ENCODE data around the gene TXNRD1.
A peak's percentile ranks its signal among the peaks of the same experiment; 100 is the strongest.
"Not testable (repeated sequence)": the region's sequence is repeated elsewhere in the genome, so short reads cannot be mapped to it uniquely, and the experiment has no call there.

Gene TXNRD1

GRCh38 chr12:104215638-104216297 lies at the start of gene TXNRD1:
Gene TXNRD1, plus strand, starts transcription at chr12:104215779. Its CDS starts 24 bp downstream, at chr12:104215803.
- peaks cover 9% of the 10 kb centered on the region for H3K27me3 Mint-ChIP-seq
- peak; percentile 91 for ATAC-seq (replicated peaks; ENCODE audit: extremely low read depth, poor library complexity, severe bottlenecking)
- H3K27ac Mint-ChIP-seq (ENCODE audit: low read depth), result peak within 1 kb of the TSS; percentile 9
- peaks cover 3% of the 10 kb centered on the region for H3K36me3 Mint-ChIP-seq (ENCODE audit: insufficient read depth)
- DNase-seq (ENCODE audit: low spot score in 2 of 2), result peak; percentile 71 to 75
- peaks cover 12% of the 10 kb centered on the region for H3K4me1 Mint-ChIP-seq
- H3K9me3 Mint-ChIP-seq, result no peaks in the 10 kb centered on the region
- H3K4me3 Mint-ChIP-seq, result peak within 1 kb of the TSS; percentile 76

GRCh38 chr12:104165801-104166200 lies 49.8 kb upstream of the TXNRD1 start:
- ATAC-seq (replicated peaks; ENCODE audit: extremely low read depth, poor library complexity, severe bottlenecking), result no peak
- H3K4me3 Mint-ChIP-seq, result no peak overlapping the region

GRCh38 chr12:104166465-104166864 lies 49.1 kb upstream of the TXNRD1 start:
- Mint-ChIP-seq H3K27ac (ENCODE audit: low read depth) (no peak overlapping the region), H3K36me3 (ENCODE audit: insufficient read depth) (no peaks in the 10 kb centered on the region), H3K4me1 (no peaks in the 10 kb centered on the region), H3K9me3 (no peaks in the 10 kb centered on the region), H3K27me3 (peaks cover 10% of the 10 kb centered on the region), H3K4me3 (no peak overlapping the region)
- ATAC-seq (replicated peaks; ENCODE audit: extremely low read depth, poor library complexity, severe bottlenecking) (no peak), DNase-seq (ENCODE audit: low spot score in 2 of 2) (no peak)

More at GRCh38 chr12:104165801-104166200, 49.8 kb upstream of the TXNRD1 start:
- Mint-ChIP-seq H3K4me1 (no peaks in the 10 kb centered on the region), H3K36me3 (ENCODE audit: insufficient read depth) (no peaks in the 10 kb centered on the region), H3K9me3 (no peaks in the 10 kb centered on the region), H3K27me3 (peaks cover 10% of the 10 kb centered on the region), H3K27ac (ENCODE audit: low read depth) (no peak overlapping the region)
- DNase-seq (ENCODE audit: low spot score in 2 of 2), result no peak

GRCh38 chr12:104167519-104168458 lies 47.8 kb upstream of the TXNRD1 start:
- Mint-ChIP-seq H3K36me3 (ENCODE audit: insufficient read depth) (no peaks in the 10 kb centered on the region), H3K4me1 (no peaks in the 10 kb centered on the region), H3K9me3 (no peaks in the 10 kb centered on the region), H3K27me3 (no peaks in the 10 kb centered on the region), H3K4me3 (no peak overlapping the region), H3K27ac (ENCODE audit: low read depth) (no peak overlapping the region)
- no peak for DNase-seq (ENCODE audit: low spot score in 2 of 2)
- ATAC-seq (replicated peaks; ENCODE audit: extremely low read depth, poor library complexity, severe bottlenecking), result no peak

GRCh38 chr12:104168596-104168995 lies 47.0 kb upstream of the TXNRD1 start:
- H3K9me3 Mint-ChIP-seq, result no peaks in the 10 kb centered on the region
- no peak overlapping the region for H3K27ac Mint-ChIP-seq (ENCODE audit: low read depth)
- no peak for DNase-seq (ENCODE audit: low spot score in 2 of 2)
- H3K27me3 Mint-ChIP-seq, result no peaks in the 10 kb centered on the region
- no peaks in the 10 kb centered on the region for H3K4me1 Mint-ChIP-seq
- ATAC-seq (replicated peaks; ENCODE audit: extremely low read depth, poor library complexity, severe bottlenecking), result no peak
- no peak overlapping the region for H3K4me3 Mint-ChIP-seq
- no peaks in the 10 kb centered on the region for H3K36me3 Mint-ChIP-seq (ENCODE audit: insufficient read depth)

GRCh38 chr12:104171785-104172569 lies 43.6 kb upstream of the TXNRD1 start:
- H3K27me3 Mint-ChIP-seq, result no peaks in the 10 kb centered on the region
- no peaks in the 10 kb centered on the region for H3K9me3 Mint-ChIP-seq

GRCh38 chr12:104172570-104172947 lies 43.0 kb upstream of the TXNRD1 start:
- no peaks in the 10 kb centered on the region for H3K4me1 Mint-ChIP-seq
- H3K36me3 Mint-ChIP-seq (ENCODE audit: insufficient read depth), result no peaks in the 10 kb centered on the region
- H3K27me3 Mint-ChIP-seq, result peaks cover under 1% of the 10 kb centered on the region
- no peak for ATAC-seq (replicated peaks; ENCODE audit: extremely low read depth, poor library complexity, severe bottlenecking)
- no peaks in the 10 kb centered on the region for H3K9me3 Mint-ChIP-seq
- no peak for DNase-seq (ENCODE audit: low spot score in 2 of 2)
- H3K27ac Mint-ChIP-seq (ENCODE audit: low read depth), result no peak overlapping the region
- no peak overlapping the region for H3K4me3 Mint-ChIP-seq

More at GRCh38 chr12:104171785-104172569, 43.6 kb upstream of the TXNRD1 start:
- ATAC-seq (replicated peaks; ENCODE audit: extremely low read depth, poor library complexity, severe bottlenecking), result no peak
- Mint-ChIP-seq H3K4me3 (no peak overlapping the region), H3K36me3 (ENCODE audit: insufficient read depth) (no peaks in the 10 kb centered on the region), H3K27ac (ENCODE audit: low read depth) (no peak overlapping the region), H3K4me1 (no peaks in the 10 kb centered on the region)
- no peak for DNase-seq (ENCODE audit: low spot score in 2 of 2)

- H3K4me1 Mint-ChIP-seq; H3K36me3 Mint-ChIP-seq (ENCODE audit: insufficient read depth); ATAC-seq (replicated peaks; ENCODE audit: extremely low read depth, poor library complexity, severe bottlenecking); H3K9me3 Mint-ChIP-seq; H3K4me3 Mint-ChIP-seq; H3K27ac Mint-ChIP-seq (ENCODE audit: low read depth); DNase-seq (ENCODE audit: low spot score in 2 of 2); H3K27me3 Mint-ChIP-seq: not testable (repeated sequence)
These were observed 41.8 kb upstream of the TXNRD1 start for GRCh38 chr12:104173804-104174203.

- DNase-seq (ENCODE audit: low spot score in 2 of 2) (no peak), ATAC-seq (replicated peaks; ENCODE audit: extremely low read depth, poor library complexity, severe bottlenecking) (no peak)
- Mint-ChIP-seq H3K9me3 (no peaks in the 10 kb centered on the region), H3K4me3 (no peak overlapping the region), H3K4me1 (no peaks in the 10 kb centered on the region), H3K27ac (ENCODE audit: low read depth) (no peak overlapping the region), H3K27me3 (peaks cover 8% of the 10 kb centered on the region), H3K36me3 (ENCODE audit: insufficient read depth) (no peaks in the 10 kb centered on the region)
These were observed 39.8 kb upstream of the TXNRD1 start for GRCh38 chr12:104175726-104176247.

- Mint-ChIP-seq H3K27ac (ENCODE audit: low read depth) (no peak overlapping the region), H3K9me3 (no peaks in the 10 kb centered on the region), H3K4me1 (no peaks in the 10 kb centered on the region), H3K27me3 (peaks cover 8% of the 10 kb centered on the region), H3K36me3 (ENCODE audit: insufficient read depth) (no peaks in the 10 kb centered on the region), H3K4me3 (no peak overlapping the region)
- no peak for DNase-seq (ENCODE audit: low spot score in 2 of 2)
- no peak for ATAC-seq (replicated peaks; ENCODE audit: extremely low read depth, poor library complexity, severe bottlenecking)
These were observed 38.3 kb upstream of the TXNRD1 start for GRCh38 chr12:104177336-104177662.

- no peak for ATAC-seq (replicated peaks; ENCODE audit: extremely low read depth, poor library complexity, severe bottlenecking)
- DNase-seq (ENCODE audit: low spot score in 2 of 2), result no peak
- Mint-ChIP-seq H3K27ac (ENCODE audit: low read depth) (no peak overlapping the region), H3K27me3 (peaks cover 8% of the 10 kb centered on the region), H3K4me1 (no peaks in the 10 kb centered on the region), H3K9me3 (no peaks in the 10 kb centered on the region), H3K36me3 (ENCODE audit: insufficient read depth) (no peaks in the 10 kb centered on the region), H3K4me3 (no peak overlapping the region)
These were observed 37.7 kb upstream of the TXNRD1 start for GRCh38 chr12:104177663-104178501.

GRCh38 chr12:104180374-104180773 lies 35.2 kb upstream of the TXNRD1 start:
- Mint-ChIP-seq H3K4me1 (no peaks in the 10 kb centered on the region), H3K4me3 (no peak overlapping the region), H3K27ac (ENCODE audit: low read depth) (no peak overlapping the region), H3K36me3 (ENCODE audit: insufficient read depth) (no peaks in the 10 kb centered on the region), H3K9me3 (no peaks in the 10 kb centered on the region), H3K27me3 (peaks cover 8% of the 10 kb centered on the region)
- ATAC-seq (replicated peaks; ENCODE audit: extremely low read depth, poor library complexity, severe bottlenecking) (no peak), DNase-seq (ENCODE audit: low spot score in 2 of 2) (no peak)

All from central memory CD8-positive, alpha-beta T cell (primary cell).